Colonic mucosa (tissue), 4 donors: Measurements from ENCODE around the gene SART1. TPM values are rescaled to one million over a fixed set of nuclear protein-coding genes. Genes with fewer than 3 reads are reported as not detected.

Experiments used
- DNase-seq: peaks from one replicate; pipeline ENCODE4 v3.0.0-alpha.2; 2020
- H3K27ac ChIP-seq: fragments of 200-600 bp; one replicate; pipeline ENCODE4 v1.8.0; 2021
- H3K27me3 ChIP-seq: fragments of 200-600 bp; one replicate; pipeline ENCODE4 v1.8.0; 2021
- H3K36me3 ChIP-seq: fragments of 200-600 bp; one replicate; pipeline ENCODE4 v1.8.0; 2021
- H3K4me1 ChIP-seq: fragments of 200-600 bp; one replicate; pipeline ENCODE4 v1.8.0; 2021; ENCODE audit warnings: mild to moderate bottlenecking
- H3K4me3 ChIP-seq: fragments of 200-600 bp; one replicate; pipeline ENCODE4 v1.8.0; 2021
- H3K9ac ChIP-seq, 2 donors: one replicate each; pipeline ENCODE4 v1.7.0; 2013; ENCODE audit warnings: control low read depth in 2 of 2, low read depth in 2 of 2, low read length in 2 of 2
- H3K9me3 ChIP-seq: fragments of 200-600 bp; one replicate; pipeline ENCODE4 v1.8.0; 2021
- intact Hi-C: fragments of 100-400 bp; cut with DNase I; formaldehyde crosslinking; loops from one replicate; pipeline ENCODE4 v1.14.1; 2022
- total RNA-seq, 2 donors: library from RNA; stranded (reverse); fragmentation: NEBNext Ultra II Directional in 1 of 2; extraction: Animal tissue kit (Norgen Biotek cat#: 25700) in 1 of 2; gene quantifications; one replicate each; pipeline ENCODE4 v1.2.1, GENCODE V29; 2021
- TF ChIP-seq, protein P1 (sequence below): fragments of 200-600 bp; IDR thresholded peaks from one replicate; pipeline ENCODE4 v1.8.0; 2022; ENCODE audit warnings: antibody characterized with exemption, mild to moderate bottlenecking
- donor health status: healthy.
- donor health status: DM: no; HTN: no; CAD: no.
- donor health status: DM: no; HTN: no; CAD: no.

Gene SART1
- total RNA-seq, 2 donors from 2014 or later = 40.0 to 50.9 TPM

GRCh38 chr11:65934014-65934413, 27.5 kb upstream of the SART1 start:
- Histone ChIP-seq H3K9me3 (no peaks in the 10 kb centered on the region), H3K9ac (no peak overlapping the region), H3K4me3 (no peak overlapping the region), H3K27ac (no peak overlapping the region), H3K36me3 (no peaks in the 10 kb centered on the region), H3K4me1 (no peaks in the 10 kb centered on the region), H3K27me3 (no peaks in the 10 kb centered on the region)
- TF ChIP-seq, protein P1, sequence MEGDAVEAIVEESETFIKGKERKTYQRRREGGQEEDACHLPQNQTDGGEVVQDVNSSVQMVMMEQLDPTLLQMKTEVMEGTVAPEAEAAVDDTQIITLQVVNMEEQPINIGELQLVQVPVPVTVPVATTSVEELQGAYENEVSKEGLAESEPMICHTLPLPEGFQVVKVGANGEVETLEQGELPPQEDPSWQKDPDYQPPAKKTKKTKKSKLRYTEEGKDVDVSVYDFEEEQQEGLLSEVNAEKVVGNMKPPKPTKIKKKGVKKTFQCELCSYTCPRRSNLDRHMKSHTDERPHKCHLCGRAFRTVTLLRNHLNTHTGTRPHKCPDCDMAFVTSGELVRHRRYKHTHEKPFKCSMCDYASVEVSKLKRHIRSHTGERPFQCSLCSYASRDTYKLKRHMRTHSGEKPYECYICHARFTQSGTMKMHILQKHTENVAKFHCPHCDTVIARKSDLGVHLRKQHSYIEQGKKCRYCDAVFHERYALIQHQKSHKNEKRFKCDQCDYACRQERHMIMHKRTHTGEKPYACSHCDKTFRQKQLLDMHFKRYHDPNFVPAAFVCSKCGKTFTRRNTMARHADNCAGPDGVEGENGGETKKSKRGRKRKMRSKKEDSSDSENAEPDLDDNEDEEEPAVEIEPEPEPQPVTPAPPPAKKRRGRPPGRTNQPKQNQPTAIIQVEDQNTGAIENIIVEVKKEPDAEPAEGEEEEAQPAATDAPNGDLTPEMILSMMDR = no peak
- no peak for DNase-seq
- intact Hi-C loops = no loop called here

GRCh38 chr11:65937766-65938165, 23.8 kb upstream of the SART1 start:
- Histone ChIP-seq H3K27ac (no peak overlapping the region), H3K27me3 (no peaks in the 10 kb centered on the region), H3K4me1 (no peaks in the 10 kb centered on the region), H3K9me3 (no peaks in the 10 kb centered on the region), H3K9ac (no peak overlapping the region), H3K4me3 (no peak overlapping the region), H3K36me3 (no peaks in the 10 kb centered on the region)
- TF ChIP-seq, protein P1 = no peak
- intact Hi-C loops = no loop called here
- DNase-seq = no peak

DNA sequence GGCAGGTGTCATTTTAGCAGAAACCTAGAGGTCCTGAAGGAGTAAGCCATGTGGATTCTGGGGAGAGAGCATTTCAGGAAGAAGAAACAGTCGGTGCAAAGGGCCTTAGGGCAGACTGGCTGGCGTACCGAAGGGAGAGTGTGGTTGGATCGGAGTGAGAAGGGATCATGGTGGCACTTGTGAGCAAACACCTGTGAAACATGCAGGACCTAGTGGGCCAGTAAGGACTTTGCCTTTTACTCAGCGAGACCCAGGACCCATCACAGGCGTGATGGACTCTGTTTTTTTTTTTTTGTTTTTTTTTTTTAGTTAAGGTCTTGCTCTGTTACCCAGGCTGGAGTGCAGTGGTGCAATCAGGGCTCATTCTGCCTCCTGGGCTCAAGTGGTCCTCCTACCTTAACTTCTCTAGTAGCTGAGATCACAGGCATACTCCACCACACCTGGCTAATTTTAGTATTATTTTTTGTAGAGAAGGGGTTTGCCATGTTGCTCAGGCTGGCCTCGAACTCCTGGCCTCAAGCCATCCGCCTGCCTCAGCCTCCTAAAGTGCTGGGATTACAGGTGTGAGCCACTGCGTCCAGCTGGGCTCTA, 19.7 kb upstream of the SART1 start:
- Histone ChIP-seq H3K4me1 (no peaks in the 10 kb centered on the region), H3K27me3 (no peaks in the 10 kb centered on the region), H3K9ac (no peak overlapping the region), H3K4me3 (no peak overlapping the region), H3K9me3 (no peaks in the 10 kb centered on the region), H3K27ac (no peak overlapping the region), H3K36me3 (no peaks in the 10 kb centered on the region)
- intact Hi-C loops = no loop called here
- DNase-seq = no peak
- TF ChIP-seq, protein P1 = no peak

DNA sequence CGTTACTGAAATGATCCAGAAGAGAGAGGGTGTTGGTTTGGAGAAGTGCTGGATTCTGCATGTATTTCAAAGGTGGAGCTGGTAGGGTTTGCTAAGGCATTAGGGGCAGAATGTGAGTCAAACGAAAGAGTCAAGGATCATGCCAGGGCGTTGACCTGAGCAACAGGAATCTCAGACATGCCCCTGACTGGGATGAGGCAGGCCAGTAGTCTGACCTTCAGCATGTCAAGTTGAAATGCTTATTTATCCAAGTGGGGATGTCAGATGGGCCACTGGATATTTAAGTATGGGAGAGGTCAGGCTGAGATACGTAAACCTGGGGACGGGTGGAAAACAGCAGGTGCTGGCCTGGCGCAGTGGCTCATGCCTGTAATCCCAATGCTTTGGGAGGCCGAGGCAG, 19.0 kb upstream of the SART1 start:
- Histone ChIP-seq H3K4me1 (no peaks in the 10 kb centered on the region), H3K27ac (no peak overlapping the region), H3K27me3 (no peaks in the 10 kb centered on the region), H3K9me3 (no peaks in the 10 kb centered on the region), H3K9ac (no peak overlapping the region), H3K4me3 (no peak overlapping the region), H3K36me3 (no peaks in the 10 kb centered on the region)
- TF ChIP-seq, protein P1 = no peak
- no peak for DNase-seq
- intact Hi-C loops = no loop called here

DNA sequence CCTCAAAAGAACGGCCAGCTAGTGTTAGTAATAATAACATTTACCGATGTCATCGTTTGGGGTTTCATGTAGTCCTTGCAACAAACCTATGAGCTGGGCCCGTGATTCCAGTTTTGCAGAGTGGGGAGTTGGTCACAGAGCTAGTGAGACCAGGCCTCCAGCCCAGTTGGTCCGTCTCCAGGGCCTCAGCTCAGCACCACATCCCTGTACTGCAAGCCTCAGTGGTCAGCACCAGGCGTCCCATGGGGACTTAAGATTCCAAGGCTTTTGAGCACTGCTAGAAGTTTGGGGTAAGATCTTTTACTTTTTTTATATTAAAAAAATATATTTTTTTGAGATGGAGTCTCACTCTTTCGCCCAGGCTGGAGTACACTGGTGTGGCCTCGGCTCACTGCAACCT, 17.3 kb upstream of the SART1 start:
- Histone ChIP-seq H3K27ac (no peak overlapping the region), H3K9ac (no peak overlapping the region), H3K36me3 (no peaks in the 10 kb centered on the region), H3K4me3 (no peak overlapping the region), H3K9me3 (no peaks in the 10 kb centered on the region), H3K27me3 (no peaks in the 10 kb centered on the region), H3K4me1 (no peaks in the 10 kb centered on the region)
- no peak for DNase-seq
- intact Hi-C loops = no loop called here
- TF ChIP-seq, protein P1 = no peak
